Neural crest cell (in vitro differentiated cells): ENCODE measurements around the gene CD164. TPM values are rescaled to one million over a fixed set of nuclear protein-coding genes. Genes with fewer than 3 reads are reported as not detected.

Experiments
- DNase-seq: peaks from one replicate; pipeline ENCODE4 v3.0.0; 2021; ENCODE audit warnings: low read depth, mixed read lengths, low spot score
- H3K27ac Mint-ChIP-seq: one replicate; pipeline ENCODE4 v1.8.0; 2021; ENCODE audit warnings: mild to moderate bottlenecking, mixed read lengths; ENCODE audit not compliant: unreplicated experiment
- H3K27me3 Mint-ChIP-seq: 2 replicates; pipeline ENCODE4 v1.8.0; 2021; ENCODE audit warnings: low read depth, mild to moderate bottlenecking, mixed read lengths
- H3K36me3 Mint-ChIP-seq: 2 replicates; pipeline ENCODE4 v1.8.0; 2021; ENCODE audit warnings: low read depth, mild to moderate bottlenecking, mixed read lengths
- H3K4me1 Mint-ChIP-seq: 2 replicates; pipeline ENCODE4 v1.8.0; 2021; ENCODE audit warnings: mixed read lengths
- H3K4me3 Mint-ChIP-seq: one replicate; pipeline ENCODE4 v1.8.0; 2021; ENCODE audit warnings: mild to moderate bottlenecking, mixed read lengths
- H3K9me3 Mint-ChIP-seq: 2 replicates; pipeline ENCODE4 v1.8.0; 2021; ENCODE audit warnings: mixed read lengths
- CTCF ChIP-seq: fragments of 200-600 bp; sonication (generic); conservative IDR thresholded peaks from 2 replicates; pipeline ENCODE4 v1.5.0; 2021; ENCODE audit warnings: antibody characterized with exemption, mild to moderate bottlenecking
- total RNA-seq: library from RNA; stranded (reverse); gene quantifications from 2 replicates; pipeline ENCODE4 v1.2.1, GENCODE V29; 2021

The CD164 gene
- total RNA-seq, 1 donor from 2014 or later = 73.1 TPM

- Mint-ChIP-seq H3K4me1 (no peaks in the 10 kb centered on the region), H3K27me3 (no peaks in the 10 kb centered on the region), H3K4me3 (no peak overlapping the region), H3K9me3 (no peaks in the 10 kb centered on the region), H3K36me3 (no peaks in the 10 kb centered on the region), H3K27ac (no peak overlapping the region)
- no peak for DNase-seq
- TF ChIP-seq CTCF = no peak
These were observed 38.5 kb upstream of the CD164 start for GRCh38 chr6:109420751-109421150.

DNA sequence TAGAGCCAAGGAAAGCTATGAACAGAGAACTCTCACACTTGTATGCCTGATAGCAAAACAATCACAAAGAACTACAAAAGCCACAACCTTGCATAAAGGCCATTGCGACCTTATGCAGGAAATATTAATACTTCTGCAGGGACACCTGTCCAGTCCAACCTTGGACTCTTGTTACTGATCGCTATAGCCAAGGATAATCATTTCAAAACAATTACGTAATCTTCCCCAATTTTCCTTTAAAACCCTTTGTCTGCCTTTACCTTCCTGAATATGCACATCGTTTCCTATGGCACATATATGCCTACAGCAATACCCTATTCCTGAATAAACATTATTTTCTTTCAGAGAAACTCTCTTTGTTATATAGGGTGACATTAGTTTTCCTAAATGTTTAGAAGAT, 35.4 kb upstream of the CD164 start:
- no peaks in the 10 kb centered on the region for H3K4me1 Mint-ChIP-seq
- DNase-seq = no peak
- no peak overlapping the region for H3K27ac Mint-ChIP-seq
- TF ChIP-seq CTCF = no peak
- H3K9me3 Mint-ChIP-seq = peaks cover 6% of the 10 kb centered on the region
- no peak overlapping the region for H3K4me3 Mint-ChIP-seq
- peaks cover 8% of the 10 kb centered on the region for H3K36me3 Mint-ChIP-seq
- H3K27me3 Mint-ChIP-seq = peaks cover under 1% of the 10 kb centered on the region

DNA sequence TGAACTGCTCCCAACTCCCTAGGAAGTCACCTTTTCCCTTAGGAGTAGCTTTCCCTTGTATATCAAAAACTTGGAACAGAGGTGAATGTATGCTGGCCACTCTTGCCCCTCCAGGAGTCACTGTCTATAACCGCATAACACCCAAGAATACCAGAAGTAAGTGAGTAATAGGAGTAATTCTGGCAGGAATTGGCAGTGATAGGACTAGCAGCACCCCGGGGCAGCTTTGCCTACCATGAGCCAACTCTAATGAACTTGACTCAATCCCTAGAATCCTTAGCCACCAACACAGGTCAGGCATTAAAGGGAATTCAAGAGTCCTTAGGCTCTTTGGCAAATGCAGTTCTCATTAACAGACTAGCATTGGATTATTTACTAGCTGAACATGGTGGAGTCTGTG, 28.8 kb upstream of the CD164 start:
- H3K4me3 Mint-ChIP-seq = no peak overlapping the region
- peaks cover 22% of the 10 kb centered on the region for H3K36me3 Mint-ChIP-seq
- peaks cover 4% of the 10 kb centered on the region for H3K27me3 Mint-ChIP-seq
- no peak overlapping the region for H3K27ac Mint-ChIP-seq
- no peak for DNase-seq
- no peak for TF ChIP-seq CTCF
- H3K9me3 Mint-ChIP-seq = peaks cover 21% of the 10 kb centered on the region
- H3K4me1 Mint-ChIP-seq = no peaks in the 10 kb centered on the region

- no peak for TF ChIP-seq CTCF
- Mint-ChIP-seq H3K27ac (no peak overlapping the region), H3K9me3 (peaks cover 9% of the 10 kb centered on the region), H3K4me1 (peaks cover 3% of the 10 kb centered on the region), H3K27me3 (no peaks in the 10 kb centered on the region), H3K36me3 (peaks cover 10% of the 10 kb centered on the region), H3K4me3 (no peak overlapping the region)
- no peak for DNase-seq
These were observed 23.9 kb upstream of the CD164 start for GRCh38 chr6:109406196-109406595.

GRCh38 chr6:109397020-109397419, 14.8 kb upstream of the CD164 start:
- peak; percentile 46 for TF ChIP-seq CTCF
- no peak for DNase-seq
- Mint-ChIP-seq H3K36me3 (no peaks in the 10 kb centered on the region), H3K4me1 (no peaks in the 10 kb centered on the region), H3K27me3 (no peaks in the 10 kb centered on the region), H3K4me3 (no peak overlapping the region), H3K9me3 (no peaks in the 10 kb centered on the region), H3K27ac (no peak overlapping the region)
